WTC11 (cell line): ENCODE results near the gene SMCO1.

Source experiments
- ESRRA ChIP-seq: sonication (generic); formaldehyde crosslinking; IDR thresholded peaks from 2 replicates; pipeline ENCODE4 v1.8.1; 2022; ENCODE audit warnings: mild to moderate bottlenecking, missing genetic modification reagents, borderline replicate concordance
- GTF2I ChIP-seq: fragments of 250-450 bp; sonication (Bioruptor Pico); conservative IDR thresholded peaks from 2 replicates; pipeline ENCODE4 v1.4.0; 2021; ENCODE audit warnings: mild to moderate bottlenecking
- NFYB ChIP-seq: sonication (generic); formaldehyde crosslinking; conservative IDR thresholded peaks from 2 replicates; pipeline ENCODE4 v1.8.0; 2022; ENCODE audit warnings: low read depth, missing genetic modification reagents
- RORB ChIP-seq: fragments of 250-450 bp; sonication (Bioruptor Pico); IDR thresholded peaks from 2 replicates; pipeline ENCODE4 v1.9.0; 2021; ENCODE audit warnings: mild to moderate bottlenecking
- ZNF121 ChIP-seq: sonication (generic); formaldehyde crosslinking; IDR thresholded peaks from 2 replicates; pipeline ENCODE4 v1.8.0; 2023; ENCODE audit warnings: missing genetic modification reagents
- TF ChIP-seq, protein P1 (sequence below): fragments of 200-600 bp; IDR thresholded peaks from 2 replicates; pipeline ENCODE4 v1.8.0; 2022; ENCODE audit warnings: antibody characterized with exemption
- TF ChIP-seq, protein P2 (sequence below): sonication (generic); formaldehyde crosslinking; IDR thresholded peaks from 2 replicates; pipeline ENCODE4 v1.8.0; 2022; ENCODE audit warnings: mild to moderate bottlenecking, missing genetic modification reagents
- TF ChIP-seq, protein P3 (sequence below): fragments of 250-450 bp; sonication (Bioruptor Pico); IDR thresholded peaks from 2 replicates; pipeline ENCODE4 v1.8.0; 2021; ENCODE audit warnings: mild to moderate bottlenecking
- TF ChIP-seq, protein P4 (sequence below): sonication (generic); formaldehyde crosslinking; IDR thresholded peaks from 2 replicates; pipeline ENCODE4 v1.8.1; 2023; ENCODE audit warnings: mild to moderate bottlenecking, moderate library complexity, missing genetic modification reagents

DNA sequence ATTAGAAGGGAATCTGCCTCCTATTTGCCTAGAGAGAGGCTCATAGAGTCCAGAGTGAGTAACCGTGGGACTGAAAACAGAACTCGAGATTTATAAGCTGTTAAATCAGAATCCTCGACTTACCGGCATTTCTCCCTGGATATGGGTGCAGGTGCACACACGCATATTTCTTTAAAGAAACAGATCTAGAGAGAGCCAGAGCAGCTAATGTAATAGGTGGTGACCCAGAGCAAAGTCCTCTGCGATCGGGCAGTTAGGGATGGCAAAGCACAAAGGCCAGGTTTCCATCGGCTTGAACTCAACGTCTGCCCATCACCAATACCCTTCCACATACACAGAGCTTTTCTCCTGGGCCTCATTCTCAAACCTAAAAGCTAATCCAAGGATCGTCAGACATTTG lies 25.4 kb downstream of the SMCO1 start:
- TF ChIP-seq, protein P1, sequence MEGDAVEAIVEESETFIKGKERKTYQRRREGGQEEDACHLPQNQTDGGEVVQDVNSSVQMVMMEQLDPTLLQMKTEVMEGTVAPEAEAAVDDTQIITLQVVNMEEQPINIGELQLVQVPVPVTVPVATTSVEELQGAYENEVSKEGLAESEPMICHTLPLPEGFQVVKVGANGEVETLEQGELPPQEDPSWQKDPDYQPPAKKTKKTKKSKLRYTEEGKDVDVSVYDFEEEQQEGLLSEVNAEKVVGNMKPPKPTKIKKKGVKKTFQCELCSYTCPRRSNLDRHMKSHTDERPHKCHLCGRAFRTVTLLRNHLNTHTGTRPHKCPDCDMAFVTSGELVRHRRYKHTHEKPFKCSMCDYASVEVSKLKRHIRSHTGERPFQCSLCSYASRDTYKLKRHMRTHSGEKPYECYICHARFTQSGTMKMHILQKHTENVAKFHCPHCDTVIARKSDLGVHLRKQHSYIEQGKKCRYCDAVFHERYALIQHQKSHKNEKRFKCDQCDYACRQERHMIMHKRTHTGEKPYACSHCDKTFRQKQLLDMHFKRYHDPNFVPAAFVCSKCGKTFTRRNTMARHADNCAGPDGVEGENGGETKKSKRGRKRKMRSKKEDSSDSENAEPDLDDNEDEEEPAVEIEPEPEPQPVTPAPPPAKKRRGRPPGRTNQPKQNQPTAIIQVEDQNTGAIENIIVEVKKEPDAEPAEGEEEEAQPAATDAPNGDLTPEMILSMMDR: no peak
- TF ChIP-seq RORB (CRISPR knock-in tag): no peak
- no peak for TF ChIP-seq NFYB (CRISPR knock-in tag)
- TF ChIP-seq, protein P2, sequence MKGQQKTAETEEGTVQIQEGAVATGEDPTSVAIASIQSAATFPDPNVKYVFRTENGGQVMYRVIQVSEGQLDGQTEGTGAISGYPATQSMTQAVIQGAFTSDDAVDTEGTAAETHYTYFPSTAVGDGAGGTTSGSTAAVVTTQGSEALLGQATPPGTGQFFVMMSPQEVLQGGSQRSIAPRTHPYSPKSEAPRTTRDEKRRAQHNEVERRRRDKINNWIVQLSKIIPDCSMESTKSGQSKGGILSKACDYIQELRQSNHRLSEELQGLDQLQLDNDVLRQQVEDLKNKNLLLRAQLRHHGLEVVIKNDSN (CRISPR knock-in tag): no peak
- no peak for TF ChIP-seq ESRRA (CRISPR knock-in tag)
- TF ChIP-seq, protein P3, sequence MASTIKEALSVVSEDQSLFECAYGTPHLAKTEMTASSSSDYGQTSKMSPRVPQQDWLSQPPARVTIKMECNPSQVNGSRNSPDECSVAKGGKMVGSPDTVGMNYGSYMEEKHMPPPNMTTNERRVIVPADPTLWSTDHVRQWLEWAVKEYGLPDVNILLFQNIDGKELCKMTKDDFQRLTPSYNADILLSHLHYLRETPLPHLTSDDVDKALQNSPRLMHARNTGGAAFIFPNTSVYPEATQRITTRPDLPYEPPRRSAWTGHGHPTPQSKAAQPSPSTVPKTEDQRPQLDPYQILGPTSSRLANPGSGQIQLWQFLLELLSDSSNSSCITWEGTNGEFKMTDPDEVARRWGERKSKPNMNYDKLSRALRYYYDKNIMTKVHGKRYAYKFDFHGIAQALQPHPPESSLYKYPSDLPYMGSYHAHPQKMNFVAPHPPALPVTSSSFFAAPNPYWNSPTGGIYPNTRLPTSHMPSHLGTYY: no peak
- TF ChIP-seq ZNF121 (CRISPR knock-in tag): no peak
- TF ChIP-seq, protein P4, sequence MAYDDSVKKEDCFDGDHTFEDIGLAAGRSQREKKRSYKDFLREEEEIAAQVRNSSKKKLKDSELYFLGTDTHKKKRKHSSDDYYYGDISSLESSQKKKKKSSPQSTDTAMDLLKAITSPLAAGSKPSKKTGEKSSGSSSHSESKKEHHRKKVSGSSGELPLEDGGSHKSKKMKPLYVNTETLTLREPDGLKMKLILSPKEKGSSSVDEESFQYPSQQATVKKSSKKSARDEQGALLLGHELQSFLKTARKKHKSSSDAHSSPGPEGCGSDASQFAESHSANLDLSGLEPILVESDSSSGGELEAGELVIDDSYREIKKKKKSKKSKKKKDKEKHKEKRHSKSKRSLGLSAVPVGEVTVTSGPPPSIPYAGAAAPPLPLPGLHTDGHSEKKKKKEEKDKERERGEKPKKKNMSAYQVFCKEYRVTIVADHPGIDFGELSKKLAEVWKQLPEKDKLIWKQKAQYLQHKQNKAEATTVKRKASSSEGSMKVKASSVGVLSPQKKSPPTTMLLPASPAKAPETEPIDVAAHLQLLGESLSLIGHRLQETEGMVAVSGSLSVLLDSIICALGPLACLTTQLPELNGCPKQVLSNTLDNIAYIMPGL (CRISPR knock-in tag): no peak
- TF ChIP-seq GTF2I: no peak
